Measurements from ENCODE around the gene ASH1L.
"Not testable (repeated sequence)": the region's sequence is repeated elsewhere in the genome, so short reads cannot be mapped to it uniquely, and the experiment has no call there.

Gene ASH1L

GRCh38 chr1:155486952-155487351 lies 75.7 kb downstream of the ASH1L start:
- DNase-seq = not testable (repeated sequence)

GRCh38 chr1:155485945-155486344 lies 76.7 kb downstream of the ASH1L start:
- no peak for DNase-seq

GRCh38 chr1:155485222-155485621 lies 77.4 kb downstream of the ASH1L start:
- no peak for DNase-seq

- DNase-seq = no peak
Observed at GRCh38 chr1:155481741-155482241, 80.8 kb downstream of the ASH1L start.

- DNase-seq = no peak
Observed at GRCh38 chr1:155479205-155479604, 83.4 kb downstream of the ASH1L start.

- no peak for DNase-seq
Observed at GRCh38 chr1:155478270-155478852, 84.2 kb downstream of the ASH1L start.

GRCh38 chr1:155474146-155474545 lies 88.5 kb downstream of the ASH1L start:
- DNase-seq = no peak

GRCh38 chr1:155473151-155473821 lies 89.3 kb downstream of the ASH1L start:
- DNase-seq = no peak

- no peak for DNase-seq
Observed at GRCh38 chr1:155472491-155473083, 90.0 kb downstream of the ASH1L start.

- DNase-seq = no peak
Observed at GRCh38 chr1:155471891-155472290, 90.7 kb downstream of the ASH1L start.

GRCh38 chr1:155471026-155471425 lies 91.6 kb downstream of the ASH1L start:
- DNase-seq = no peak

GRCh38 chr1:155466996-155467395 lies 95.6 kb downstream of the ASH1L start:
- DNase-seq = no peak

GRCh38 chr1:155466617-155466972 lies 96.0 kb downstream of the ASH1L start:
- DNase-seq = no peak

- no peak for DNase-seq
Observed at GRCh38 chr1:155463865-155464650, 98.5 kb downstream of the ASH1L start.

- no peak for DNase-seq
Observed at GRCh38 chr1:155458111-155458510, 104.5 kb downstream of the ASH1L start.

GRCh38 chr1:155457266-155457665 lies 105.3 kb downstream of the ASH1L start:
- DNase-seq = no peak

GRCh38 chr1:155455588-155456195 lies 106.9 kb downstream of the ASH1L start:
- DNase-seq = no peak

- no peak for DNase-seq
Observed at GRCh38 chr1:155454096-155454495, 108.5 kb downstream of the ASH1L start.

GRCh38 chr1:155453141-155453540 lies 109.5 kb downstream of the ASH1L start:
- no peak for DNase-seq

- DNase-seq = no peak
Observed at GRCh38 chr1:155451199-155451598, 111.4 kb downstream of the ASH1L start.

GRCh38 chr1:155442431-155442830 lies 120.2 kb downstream of the ASH1L start:
- not testable (repeated sequence) for DNase-seq

- no peak for DNase-seq
Observed at GRCh38 chr1:155437405-155437804, 125.2 kb downstream of the ASH1L start.

GRCh38 chr1:155433831-155434389 lies 128.7 kb downstream of the ASH1L start:
- DNase-seq = not testable (repeated sequence)
